Measurements from ENCODE around the gene TENM4. TPM values are rescaled to one million over a fixed set of nuclear protein-coding genes. Genes with fewer than 3 reads are reported as not detected.

Gene TENM4
- 10 to 100 TPM in 3 of 4 donors, 1 to 10 TPM in 1; 7.7 to 39.3 (median 16.1) TPM for total RNA-seq

- peak in 5 of 6 experiments; percentile 9 to 60 (median 34) for TF ChIP-seq CTCF (IDR thresholded peaks at IDR 0.05)
- peak in 3 of 4 donors; percentile 16 to 63 (median 63) for TF ChIP-seq POLR2A (IDR thresholded peaks at IDR 0.05)
- intact Hi-C loops (cut with DNase I), result no loop called here
- no peaks in the 10 kb centered on the region for H3K9me3 ChIP-seq
- peaks cover 21 to 60% (median 31%) of the 10 kb centered on the region in 3 donors for H3K4me1 ChIP-seq
- WGBS, 2 donors, result 2% methylated on average over 35 to 47 of the region's 74 CpGs
- H3K4me3 ChIP-seq, result peak within 1 kb of the TSS; percentile 44 to 74 (median 65)
- no peak for DNase-seq
- no peaks in the 10 kb centered on the region for H3K36me3 ChIP-seq
- peak within 1 kb of the TSS; percentile 75 to 87 (median 84) for H3K27ac ChIP-seq
- peaks cover 0 to 86% (median 7%) of the 10 kb centered on the region in 4 donors for H3K27me3 ChIP-seq
Measured at GRCh38 chr11:79440571-79441460, at the start of gene TENM4. TSS of gene TENM4 (minus strand) at chr11:79441030. CDS start at chr11:79069944, 371,086 bp downstream.

GRCh38 chr11:79488286-79488685, 47.5 kb upstream of the TENM4 start:
- Histone ChIP-seq H3K27me3 (peaks cover 0 to 5% (median 0%) of the 10 kb centered on the region in 4 donors), H3K36me3 (no peaks in the 10 kb centered on the region), H3K4me1 (peaks cover 0 to under 1% (median 0%) of the 10 kb centered on the region in 3 donors), H3K27ac (no peak overlapping the region), H3K4me3 (no peak overlapping the region), H3K9me3 (no peaks in the 10 kb centered on the region)
- intact Hi-C loops (cut with DNase I), result no loop called here
- no peak for DNase-seq
- no peak for TF ChIP-seq CTCF (IDR thresholded peaks at IDR 0.05)
- TF ChIP-seq POLR2A (IDR thresholded peaks at IDR 0.05), result no peak
- WGBS, 2 donors, result 71 to 75% methylated on average over 4 of the region's 4 CpGs

- intact Hi-C loops (cut with DNase I), result no loop called here
- Histone ChIP-seq H3K36me3 (no peaks in the 10 kb centered on the region), H3K4me1 (no peaks in the 10 kb centered on the region), H3K27ac (no peak overlapping the region), H3K4me3 (no peak overlapping the region), H3K9me3 (no peaks in the 10 kb centered on the region), H3K27me3 (peaks cover 0 to 5% (median 0%) of the 10 kb centered on the region in 4 donors)
- no peak for TF ChIP-seq POLR2A (IDR thresholded peaks at IDR 0.05)
- no peak for TF ChIP-seq CTCF (IDR thresholded peaks at IDR 0.05)
- 58 to 71% methylated on average over 2 of the region's 2 CpGs for WGBS, 2 donors
- DNase-seq, result no peak
Measured at GRCh38 chr11:79487412-79487811, 46.6 kb upstream of the TENM4 start.

GRCh38 chr11:79486242-79486984, 45.6 kb upstream of the TENM4 start:
- H3K27ac ChIP-seq, result no peak overlapping the region
- intact Hi-C loops (cut with DNase I), result no loop called here
- WGBS, 2 donors, result 63 to 85% methylated on average over 5 to 6 of the region's 6 CpGs
- no peaks in the 10 kb centered on the region for H3K4me1 ChIP-seq
- no peak for DNase-seq
- H3K27me3 ChIP-seq, result peaks cover 0 to 5% (median 0%) of the 10 kb centered on the region in 4 donors
- H3K9me3 ChIP-seq, result no peaks in the 10 kb centered on the region
- no peak overlapping the region for H3K4me3 ChIP-seq
- TF ChIP-seq CTCF (IDR thresholded peaks at IDR 0.05) (no peak), POLR2A (IDR thresholded peaks at IDR 0.05) (no peak)
- H3K36me3 ChIP-seq, result no peaks in the 10 kb centered on the region

- H3K36me3 ChIP-seq, result no peaks in the 10 kb centered on the region
- H3K27ac ChIP-seq, result no peak overlapping the region
- H3K4me1 ChIP-seq, result no peaks in the 10 kb centered on the region
- H3K9me3 ChIP-seq, result no peaks in the 10 kb centered on the region
- 38 to 48% methylated on average over 4 of the region's 4 CpGs for WGBS, 2 donors
- peaks cover 0 to 5% (median 0%) of the 10 kb centered on the region in 4 donors for H3K27me3 ChIP-seq
- TF ChIP-seq CTCF (IDR thresholded peaks at IDR 0.05) (no peak), POLR2A (IDR thresholded peaks at IDR 0.05) (no peak)
- intact Hi-C loops (cut with DNase I), result no loop called here
- no peak for DNase-seq
- no peak overlapping the region for H3K4me3 ChIP-seq
Measured at GRCh38 chr11:79485694-79486093, 44.9 kb upstream of the TENM4 start.
